ENCODE measurements around the gene PTPRD. TPM values are rescaled to one million over a fixed set of nuclear protein-coding genes. Genes with fewer than 3 reads are reported as not detected.

Gene PTPRD
- total RNA-seq, 1 donor from 2014 or later, result 136 TPM

DNA sequence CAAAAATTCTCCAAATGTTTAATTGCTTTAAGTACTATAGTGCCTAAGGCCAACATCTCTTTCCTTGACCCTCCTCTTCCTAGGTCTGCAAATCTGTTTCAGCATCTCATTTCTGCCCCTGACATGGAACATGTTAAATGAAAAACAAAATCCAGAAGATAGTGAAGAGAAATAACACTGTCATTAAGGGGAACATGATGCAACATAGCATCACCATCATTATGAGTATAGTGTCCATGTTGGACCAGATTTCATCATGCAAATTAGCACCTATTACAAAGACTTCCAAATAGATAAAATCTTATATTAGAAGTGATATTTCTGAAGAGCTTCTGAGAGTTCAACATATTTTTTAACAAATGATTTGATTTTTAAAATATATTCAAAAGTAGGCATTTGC is 375.2 kb downstream of the PTPRD start:
- DNase-seq (ENCODE audit: low spot score), result no peak
- no peaks in the 10 kb centered on the region for H3K27me3 Mint-ChIP-seq (ENCODE audit: insufficient read depth, low read depth)
- H3K36me3 Mint-ChIP-seq, result no peaks in the 10 kb centered on the region
- Histone ChIP-seq H2AFZ (replicated peaks) (no peak overlapping the region), H3K9ac (no peak overlapping the region), H3K9me3 (ENCODE audit: low read depth) (no peaks in the 10 kb centered on the region), H3K27me3 (no peaks in the 10 kb centered on the region), H3K4me3 (no peak overlapping the region), H3K4me2 (no peak overlapping the region), H3K27ac (no peak overlapping the region), H3K79me2 (ENCODE audit: low read depth) (no peaks in the 10 kb centered on the region), H3K4me1 (peaks cover 4% of the 10 kb centered on the region), H3K36me3 (no peaks in the 10 kb centered on the region), H3F3A (ENCODE audit: low read depth) (no peaks in the 10 kb centered on the region), H4K20me1 (ENCODE audit: low read depth) (no peaks in the 10 kb centered on the region)
- no peak overlapping the region for H3K27ac Mint-ChIP-seq
- no peak overlapping the region for H3K4me3 Mint-ChIP-seq
- no peak for TF ChIP-seq EZH2phosphoT487 (IDR thresholded peaks at IDR 0.05)
- TF ChIP-seq EZH2 (IDR thresholded peaks at IDR 0.05), result no peak
- TF ChIP-seq, protein P1, sequence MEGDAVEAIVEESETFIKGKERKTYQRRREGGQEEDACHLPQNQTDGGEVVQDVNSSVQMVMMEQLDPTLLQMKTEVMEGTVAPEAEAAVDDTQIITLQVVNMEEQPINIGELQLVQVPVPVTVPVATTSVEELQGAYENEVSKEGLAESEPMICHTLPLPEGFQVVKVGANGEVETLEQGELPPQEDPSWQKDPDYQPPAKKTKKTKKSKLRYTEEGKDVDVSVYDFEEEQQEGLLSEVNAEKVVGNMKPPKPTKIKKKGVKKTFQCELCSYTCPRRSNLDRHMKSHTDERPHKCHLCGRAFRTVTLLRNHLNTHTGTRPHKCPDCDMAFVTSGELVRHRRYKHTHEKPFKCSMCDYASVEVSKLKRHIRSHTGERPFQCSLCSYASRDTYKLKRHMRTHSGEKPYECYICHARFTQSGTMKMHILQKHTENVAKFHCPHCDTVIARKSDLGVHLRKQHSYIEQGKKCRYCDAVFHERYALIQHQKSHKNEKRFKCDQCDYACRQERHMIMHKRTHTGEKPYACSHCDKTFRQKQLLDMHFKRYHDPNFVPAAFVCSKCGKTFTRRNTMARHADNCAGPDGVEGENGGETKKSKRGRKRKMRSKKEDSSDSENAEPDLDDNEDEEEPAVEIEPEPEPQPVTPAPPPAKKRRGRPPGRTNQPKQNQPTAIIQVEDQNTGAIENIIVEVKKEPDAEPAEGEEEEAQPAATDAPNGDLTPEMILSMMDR (IDR thresholded peaks at IDR 0.05), result no peak
- peaks cover 2% of the 10 kb centered on the region for H3K9me3 Mint-ChIP-seq
- H3K4me1 Mint-ChIP-seq, result peaks cover 6% of the 10 kb centered on the region

DNA sequence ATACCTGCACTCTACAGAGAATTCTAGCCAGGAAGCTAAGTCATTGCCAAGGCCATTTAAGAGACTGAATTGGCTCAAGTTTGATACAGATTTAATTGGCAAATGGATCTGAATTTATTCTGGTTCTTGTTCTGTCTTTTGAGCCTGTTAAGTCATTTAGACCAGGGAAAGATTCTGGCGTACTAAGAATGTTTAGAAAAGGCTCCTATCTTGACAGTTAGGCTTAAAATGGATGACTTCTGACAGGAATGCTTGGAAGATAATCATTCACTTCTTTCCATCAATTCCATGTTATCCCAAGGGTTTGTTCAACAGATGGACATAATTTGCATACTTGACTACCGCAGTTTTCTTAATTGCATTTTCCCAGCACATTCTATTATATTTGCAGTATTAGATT is 376.6 kb downstream of the PTPRD start:
- H3K36me3 Mint-ChIP-seq, result no peaks in the 10 kb centered on the region
- Histone ChIP-seq H3K27ac (no peak overlapping the region), H4K20me1 (ENCODE audit: low read depth) (no peaks in the 10 kb centered on the region), H3K27me3 (no peaks in the 10 kb centered on the region), H3K36me3 (no peaks in the 10 kb centered on the region), H3K79me2 (ENCODE audit: low read depth) (no peaks in the 10 kb centered on the region), H3K9me3 (ENCODE audit: low read depth) (no peaks in the 10 kb centered on the region), H3K4me2 (no peak overlapping the region), H3F3A (ENCODE audit: low read depth) (no peaks in the 10 kb centered on the region), H3K4me3 (no peak overlapping the region), H3K4me1 (peaks cover 4% of the 10 kb centered on the region), H3K9ac (no peak overlapping the region), H2AFZ (replicated peaks) (no peak overlapping the region)
- H3K27ac Mint-ChIP-seq, result no peak overlapping the region
- H3K27me3 Mint-ChIP-seq (ENCODE audit: insufficient read depth, low read depth), result no peaks in the 10 kb centered on the region
- DNase-seq (ENCODE audit: low spot score), result no peak
- no peak for TF ChIP-seq EZH2phosphoT487 (IDR thresholded peaks at IDR 0.05)
- TF ChIP-seq, protein P1 (IDR thresholded peaks at IDR 0.05), result no peak
- no peak for TF ChIP-seq EZH2 (IDR thresholded peaks at IDR 0.05)
- peaks cover 2% of the 10 kb centered on the region for H3K9me3 Mint-ChIP-seq
- H3K4me3 Mint-ChIP-seq, result no peak overlapping the region
- H3K4me1 Mint-ChIP-seq, result peaks cover 8% of the 10 kb centered on the region

GRCh38 chr9:10235376-10235775 is 377.4 kb downstream of the PTPRD start:
- no peaks in the 10 kb centered on the region for H3K36me3 Mint-ChIP-seq
- no peaks in the 10 kb centered on the region for H3K79me2 ChIP-seq (ENCODE audit: low read depth)
- TF ChIP-seq EZH2 (IDR thresholded peaks at IDR 0.05), result no peak
- TF ChIP-seq, protein P1 (IDR thresholded peaks at IDR 0.05), result no peak
- no peak for TF ChIP-seq EZH2phosphoT487 (IDR thresholded peaks at IDR 0.05)
- H3K4me1 ChIP-seq, result peaks cover 4% of the 10 kb centered on the region
- H4K20me1 ChIP-seq (ENCODE audit: low read depth), result no peaks in the 10 kb centered on the region
- H3K36me3 ChIP-seq, result no peaks in the 10 kb centered on the region
- H3K27ac ChIP-seq, result no peak overlapping the region
- no peak overlapping the region for H3K4me3 ChIP-seq
- no peaks in the 10 kb centered on the region for H3F3A ChIP-seq (ENCODE audit: low read depth)
- H3K27me3 Mint-ChIP-seq (ENCODE audit: insufficient read depth, low read depth), result no peaks in the 10 kb centered on the region
- no peak for DNase-seq (ENCODE audit: low spot score)
- peaks cover 2% of the 10 kb centered on the region for H3K9me3 Mint-ChIP-seq
- H3K4me1 Mint-ChIP-seq, result peaks cover 8% of the 10 kb centered on the region
- no peak overlapping the region for H3K4me3 Mint-ChIP-seq
- no peak overlapping the region for H2AFZ ChIP-seq (replicated peaks)
- H3K4me2 ChIP-seq, result no peak overlapping the region
- no peaks in the 10 kb centered on the region for H3K27me3 ChIP-seq
- no peak overlapping the region for H3K27ac Mint-ChIP-seq
- no peak overlapping the region for H3K9ac ChIP-seq
- H3K9me3 ChIP-seq (ENCODE audit: low read depth), result no peaks in the 10 kb centered on the region

Measured in neural progenitor cell (in vitro differentiated cells).